Uterus (tissue), 2 donors: ENCODE data around the gene SPEG.

ENCODE experiments used
- CTCF ChIP-seq, 4 experiments: fragments of 200-600 bp in 2 of 4; fragments of 450-650 bp in 2 of 4; sonication (generic) in 2 of 4; IDR thresholded peaks; one replicate each; pipeline ENCODE4 v1.5.1; 2016 to 2019; ENCODE audit warnings: antibody characterized with exemption in 4 of 4, mild to moderate bottlenecking in 2 of 4, moderate library complexity in 1 of 4
- POLR2A ChIP-seq, 2 donors: fragments of 450-650 bp; IDR thresholded peaks; one replicate each; pipeline ENCODE4 v1.6.1; 2016; ENCODE audit warnings: antibody characterized with exemption in 2 of 2, mild to moderate bottlenecking in 1 of 2, moderate library complexity in 1 of 2

- no peak for TF ChIP-seq CTCF (IDR thresholded peaks at IDR 0.05)
- TF ChIP-seq POLR2A (IDR thresholded peaks at IDR 0.05) = no peak
Observed at GRCh38 chr2:219485201-219485580, 50.5 kb downstream of the SPEG start.
